ENCODE data around the gene TMEM120A. TPM values are rescaled to one million over a fixed set of nuclear protein-coding genes. Genes with fewer than 3 reads are reported as not detected.
A peak's percentile ranks its signal among the peaks of the same experiment; 100 is the strongest.

TMEM120A gene
- total RNA-seq, 2 experiments from 2014 or later = 17.0 to 22.4 TPM

GRCh38 chr7:75993689-75994387 is 557 bp downstream of the TMEM120A start:
- no peak for DNase-seq
- Mint-ChIP-seq H3K9me3 (no peaks in the 10 kb centered on the region), H3K27me3 (ENCODE audit: low read depth) (no peaks in the 10 kb centered on the region), H3K4me1 (ENCODE audit: low read depth) (peaks cover 25% of the 10 kb centered on the region), H3K27ac (no peak overlapping the region), H3K4me3 (peak overlapping the region; percentile 64), H3K36me3 (ENCODE audit: low read depth) (peaks cover 1% of the 10 kb centered on the region)
- intact Hi-C loops (cut with micrococcal nuclease) = loop anchor here (1.0 to 10.0 kb wide), 5 partner anchors 15 to 255 kb away; partner anchors contain the start of genes HIP1 and POR
- CTCF ChIA-PET = interaction anchor here (1.0 to 2.5 kb wide), 2 partner anchors 26 to 294 kb away, joined by 3 to 5 read pairs; no protein-coding TSS in a partner anchor

DNA sequence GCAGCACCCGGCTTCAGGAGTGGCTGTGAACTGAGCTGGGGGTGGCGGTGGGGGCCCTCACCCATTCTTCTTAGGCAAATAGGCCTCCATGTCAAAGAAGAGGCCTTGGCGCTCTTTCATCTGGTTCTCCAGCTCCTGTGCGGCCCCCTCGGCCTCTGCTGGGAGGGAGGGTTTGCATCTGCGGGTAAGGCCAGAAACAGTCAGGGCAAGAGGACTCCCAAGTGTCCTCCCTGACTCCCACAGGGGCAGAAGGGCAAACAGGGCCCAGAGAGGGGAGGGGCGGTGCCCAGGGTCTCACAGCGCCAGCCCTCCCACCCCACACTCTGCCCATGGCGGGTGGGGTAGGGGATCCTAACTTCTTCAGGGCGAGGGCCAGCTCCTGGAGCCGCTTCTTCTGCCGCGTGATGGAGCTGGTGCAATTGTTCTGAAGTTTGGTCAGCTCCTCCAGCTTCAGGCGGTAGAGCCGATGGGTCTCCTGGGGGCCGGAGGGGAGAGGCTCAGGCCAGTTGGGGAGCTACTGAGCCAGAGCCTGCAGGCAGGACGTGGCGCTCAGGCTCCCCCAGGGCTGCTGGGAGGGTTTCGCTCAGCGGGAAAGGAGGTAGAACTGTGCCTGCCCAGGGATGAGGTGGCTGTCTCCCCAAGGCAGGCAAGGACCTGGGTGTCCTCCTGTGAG is 2.2 kb downstream of the TMEM120A start:
- no peak overlapping the region for H3K4me3 Mint-ChIP-seq
- no peaks in the 10 kb centered on the region for H3K9me3 Mint-ChIP-seq
- peaks cover 2% of the 10 kb centered on the region for H3K36me3 Mint-ChIP-seq (ENCODE audit: low read depth)
- DNase-seq = no peak
- intact Hi-C loops (cut with micrococcal nuclease) = loop anchor here (5.0 to 10.0 kb wide), 2 partner anchors 75 to 243 kb away; partner anchors contain the start of gene POR
- CTCF ChIA-PET = interaction anchor here (0.7 to 2.5 kb wide), 2 partner anchors 28 to 157 kb away, joined by 3 to 5 read pairs; no protein-coding TSS in a partner anchor
- H3K27ac Mint-ChIP-seq = no peak overlapping the region
- peaks cover 23% of the 10 kb centered on the region for H3K4me1 Mint-ChIP-seq (ENCODE audit: low read depth)
- no peaks in the 10 kb centered on the region for H3K27me3 Mint-ChIP-seq (ENCODE audit: low read depth)

GRCh38 chr7:75991531-75992082 is 2.8 kb downstream of the TMEM120A start:
- Mint-ChIP-seq H3K9me3 (no peaks in the 10 kb centered on the region), H3K27ac (no peak overlapping the region), H3K4me1 (ENCODE audit: low read depth) (peaks cover 19% of the 10 kb centered on the region), H3K27me3 (ENCODE audit: low read depth) (no peaks in the 10 kb centered on the region), H3K36me3 (ENCODE audit: low read depth) (peaks cover 3% of the 10 kb centered on the region), H3K4me3 (no peak overlapping the region)
- no peak for DNase-seq
- intact Hi-C loops (cut with micrococcal nuclease) = loop anchor here (5.0 to 10.0 kb wide), 2 partner anchors 74 to 243 kb away; partner anchors contain the start of gene POR
- CTCF ChIA-PET = interaction anchor here (2.5 kb wide), 1 partner anchor 29 kb away, joined by 5 read pairs; no protein-coding TSS in a partner anchor

- peaks cover 3% of the 10 kb centered on the region for H3K36me3 Mint-ChIP-seq (ENCODE audit: low read depth)
- intact Hi-C loops (cut with micrococcal nuclease) = loop anchor here (5.0 to 10.0 kb wide), 2 partner anchors 72 to 245 kb away; partner anchors contain the start of gene POR
- no peaks in the 10 kb centered on the region for H3K27me3 Mint-ChIP-seq (ENCODE audit: low read depth)
- H3K9me3 Mint-ChIP-seq = no peaks in the 10 kb centered on the region
- H3K4me1 Mint-ChIP-seq (ENCODE audit: low read depth) = peaks cover 18% of the 10 kb centered on the region
- no peak overlapping the region for H3K4me3 Mint-ChIP-seq
- peak overlapping the region; percentile 42 for H3K27ac Mint-ChIP-seq
- CTCF ChIA-PET = interaction anchor here (1.5 kb wide), 1 partner anchor 31 kb away, joined by 5 read pairs; no protein-coding TSS in a partner anchor
- no peak for DNase-seq
Measured at GRCh38 chr7:75989500-75990388, 4.7 kb downstream of the TMEM120A start.

DNA sequence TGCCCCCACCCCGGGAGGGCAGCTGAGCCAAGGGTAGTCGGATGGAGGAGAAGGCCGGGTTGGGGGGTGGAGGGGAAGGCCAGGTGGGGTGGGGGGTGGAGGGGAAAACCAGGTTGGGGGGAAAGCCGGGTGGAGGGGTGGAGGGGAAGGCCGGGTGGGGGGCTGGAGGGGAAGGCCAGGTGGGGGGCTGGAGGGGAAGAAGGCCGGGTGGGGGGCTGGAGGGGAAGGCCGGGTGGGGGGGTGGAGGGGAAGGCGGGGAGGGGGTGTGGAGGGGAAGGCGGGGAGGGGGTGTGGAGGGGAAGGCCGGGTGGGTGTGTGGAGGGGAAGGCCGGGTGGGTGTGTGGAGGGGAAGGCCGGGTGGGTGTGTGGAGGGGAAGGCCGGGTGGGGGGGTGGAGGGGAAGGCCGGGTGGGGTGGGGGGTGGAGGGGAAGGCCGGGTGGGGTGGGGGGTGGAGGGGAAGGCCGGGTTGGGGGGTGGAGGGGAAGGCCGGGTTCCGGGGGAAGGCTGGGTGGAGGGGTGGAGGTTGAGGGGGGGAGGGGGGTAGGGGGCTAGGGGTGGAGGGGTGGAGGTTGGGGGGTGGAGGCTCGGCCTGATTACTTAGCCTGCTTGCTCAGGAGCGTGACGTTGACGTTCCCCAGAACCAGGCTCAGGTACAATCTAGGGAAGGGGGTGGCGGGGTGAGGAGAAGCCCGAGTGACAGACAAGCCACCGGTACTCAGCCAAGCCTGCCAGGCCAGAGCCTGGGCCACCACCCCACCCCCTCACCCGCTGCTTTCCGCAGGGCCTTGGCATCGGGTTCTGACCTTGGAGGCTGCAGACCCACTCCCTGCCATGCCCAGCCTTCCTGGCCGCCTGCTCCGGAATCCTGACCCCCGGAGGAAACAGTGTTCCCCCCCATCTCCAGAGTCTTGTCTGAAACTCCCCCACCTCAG is 5.6 kb downstream of the TMEM120A start:
- CTCF ChIA-PET = interaction anchor here (1.5 kb wide), 1 partner anchor 32 kb away, joined by 5 read pairs; no protein-coding TSS in a partner anchor
- Mint-ChIP-seq H3K9me3 (no peaks in the 10 kb centered on the region), H3K4me1 (ENCODE audit: low read depth) (peaks cover 18% of the 10 kb centered on the region), H3K27me3 (ENCODE audit: low read depth) (no peaks in the 10 kb centered on the region), H3K27ac (no peak overlapping the region), H3K36me3 (ENCODE audit: low read depth) (peaks cover 3% of the 10 kb centered on the region), H3K4me3 (no peak overlapping the region)
- intact Hi-C loops (cut with micrococcal nuclease) = no loop called here
- no peak for DNase-seq

- intact Hi-C loops (cut with micrococcal nuclease) = no loop called here
- Mint-ChIP-seq H3K27me3 (ENCODE audit: low read depth) (no peaks in the 10 kb centered on the region), H3K4me3 (no peak overlapping the region), H3K4me1 (ENCODE audit: low read depth) (peaks cover 13% of the 10 kb centered on the region), H3K36me3 (ENCODE audit: low read depth) (peaks cover 3% of the 10 kb centered on the region), H3K27ac (no peak overlapping the region), H3K9me3 (no peaks in the 10 kb centered on the region)
- DNase-seq = no peak
- CTCF ChIA-PET = no interaction called here
Measured at GRCh38 chr7:75987805-75988567, 6.4 kb downstream of the TMEM120A start.

DNA sequence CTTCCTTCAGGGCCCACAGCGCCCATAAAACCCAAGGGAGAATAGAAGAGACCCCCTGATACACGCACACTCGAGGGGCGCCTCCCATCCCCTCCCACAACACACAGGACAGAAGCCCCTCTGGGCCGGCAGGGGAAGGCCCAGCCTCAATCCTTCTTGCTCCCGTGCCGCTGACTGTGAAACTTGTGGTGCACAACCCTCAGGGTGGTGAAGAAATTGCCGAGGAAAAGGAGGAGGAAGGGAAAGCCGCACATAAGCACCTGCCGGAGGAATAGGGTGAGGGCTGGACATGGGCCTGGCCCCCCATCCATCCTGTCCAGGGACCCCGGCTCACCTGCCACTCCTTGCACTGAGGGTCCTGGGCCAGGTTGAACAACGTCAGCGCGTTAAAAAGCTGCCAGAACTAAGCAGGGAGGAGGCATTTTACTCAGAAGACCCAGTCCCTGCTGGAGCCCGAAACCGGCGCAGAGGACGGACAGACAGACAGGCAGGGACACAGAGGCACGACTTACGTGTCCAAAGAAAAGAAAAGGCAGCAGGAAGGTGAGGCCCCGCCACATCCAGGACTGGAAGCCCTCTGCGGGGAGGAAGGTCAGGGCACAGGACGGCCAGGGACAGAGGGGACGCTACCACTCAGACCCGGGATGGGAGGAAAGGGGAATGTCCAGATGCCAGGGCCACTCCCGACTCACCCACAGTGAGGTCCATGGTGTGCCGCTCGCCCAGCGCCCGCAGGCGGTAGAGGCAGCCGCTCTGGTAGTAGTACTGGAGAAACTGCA is 7.2 kb downstream of the TMEM120A start:
- no peaks in the 10 kb centered on the region for H3K27me3 Mint-ChIP-seq (ENCODE audit: low read depth)
- H3K9me3 Mint-ChIP-seq = no peaks in the 10 kb centered on the region
- CTCF ChIA-PET = no interaction called here
- no peak overlapping the region for H3K27ac Mint-ChIP-seq
- peaks cover 3% of the 10 kb centered on the region for H3K36me3 Mint-ChIP-seq (ENCODE audit: low read depth)
- peaks cover 13% of the 10 kb centered on the region for H3K4me1 Mint-ChIP-seq (ENCODE audit: low read depth)
- H3K4me3 Mint-ChIP-seq = no peak overlapping the region
- intact Hi-C loops (cut with micrococcal nuclease) = no loop called here
- no peak for DNase-seq

DNA sequence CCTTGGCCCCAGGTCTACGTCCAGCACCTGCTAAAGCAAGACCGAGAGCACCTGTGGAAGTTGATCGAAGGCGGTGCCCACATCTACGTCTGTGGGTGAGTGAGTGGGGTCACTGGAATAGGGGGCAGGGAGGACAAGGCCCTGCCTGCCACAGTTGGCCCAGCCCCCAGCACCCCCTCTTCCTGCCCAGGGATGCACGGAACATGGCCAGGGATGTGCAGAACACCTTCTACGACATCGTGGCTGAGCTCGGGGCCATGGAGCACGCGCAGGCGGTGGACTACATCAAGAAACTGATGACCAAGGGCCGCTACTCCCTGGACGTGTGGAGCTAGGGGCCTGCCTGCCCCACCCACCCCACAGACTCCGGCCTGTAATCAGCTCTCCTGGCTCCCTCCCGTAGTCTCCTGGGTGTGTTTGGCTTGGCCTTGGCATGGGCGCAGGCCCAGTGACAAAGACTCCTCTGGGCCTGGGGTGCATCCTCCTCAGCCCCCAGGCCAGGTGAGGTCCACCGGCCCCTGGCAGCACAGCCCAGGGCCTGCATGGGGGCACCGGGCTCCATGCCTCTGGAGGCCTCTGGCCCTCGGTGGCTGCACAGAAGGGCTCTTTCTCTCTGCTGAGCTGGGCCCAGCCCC is 8.1 kb downstream of the TMEM120A start:
- H3K4me3 Mint-ChIP-seq = no peak overlapping the region
- H3K27ac Mint-ChIP-seq = no peak overlapping the region
- CTCF ChIA-PET = no interaction called here
- H3K4me1 Mint-ChIP-seq (ENCODE audit: low read depth) = peaks cover 13% of the 10 kb centered on the region
- no peak for DNase-seq
- H3K36me3 Mint-ChIP-seq (ENCODE audit: low read depth) = peaks cover 3% of the 10 kb centered on the region
- H3K9me3 Mint-ChIP-seq = no peaks in the 10 kb centered on the region
- no peaks in the 10 kb centered on the region for H3K27me3 Mint-ChIP-seq (ENCODE audit: low read depth)
- intact Hi-C loops (cut with micrococcal nuclease) = no loop called here

DNA sequence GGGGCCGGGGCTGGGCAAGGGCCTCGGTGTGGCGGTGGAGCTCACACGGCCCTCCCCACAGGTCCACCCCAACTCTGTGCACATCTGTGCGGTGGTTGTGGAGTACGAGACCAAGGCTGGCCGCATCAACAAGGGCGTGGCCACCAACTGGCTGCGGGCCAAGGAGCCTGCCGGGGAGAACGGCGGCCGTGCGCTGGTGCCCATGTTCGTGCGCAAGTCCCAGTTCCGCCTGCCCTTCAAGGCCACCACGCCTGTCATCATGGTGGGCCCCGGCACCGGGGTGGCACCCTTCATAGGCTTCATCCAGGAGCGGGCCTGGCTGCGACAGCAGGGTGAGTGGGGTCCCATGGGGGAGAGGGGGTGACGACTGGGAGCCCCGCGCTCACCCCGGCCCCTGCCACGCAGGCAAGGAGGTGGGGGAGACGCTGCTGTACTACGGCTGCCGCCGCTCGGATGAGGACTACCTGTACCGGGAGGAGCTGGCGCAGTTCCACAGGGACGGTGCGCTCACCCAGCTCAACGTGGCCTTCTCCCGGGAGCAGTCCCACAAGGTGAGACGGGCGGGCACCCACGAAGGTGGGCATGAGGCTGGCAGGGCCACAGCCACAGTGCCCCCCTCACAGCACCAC is 8.8 kb downstream of the TMEM120A start:
- no peak overlapping the region for H3K4me3 Mint-ChIP-seq
- intact Hi-C loops (cut with micrococcal nuclease) = no loop called here
- peaks cover 3% of the 10 kb centered on the region for H3K36me3 Mint-ChIP-seq (ENCODE audit: low read depth)
- H3K4me1 Mint-ChIP-seq (ENCODE audit: low read depth) = peaks cover 13% of the 10 kb centered on the region
- H3K27ac Mint-ChIP-seq = no peak overlapping the region
- H3K9me3 Mint-ChIP-seq = no peaks in the 10 kb centered on the region
- CTCF ChIA-PET = no interaction called here
- no peaks in the 10 kb centered on the region for H3K27me3 Mint-ChIP-seq (ENCODE audit: low read depth)
- no peak for DNase-seq

Data from activated naive CD4-positive, alpha-beta T cell treated with anti-CD3 and anti-CD28 coated beads for 36 hours (primary cell).